ENCODE measurements around the gene TLE6.

DNA sequence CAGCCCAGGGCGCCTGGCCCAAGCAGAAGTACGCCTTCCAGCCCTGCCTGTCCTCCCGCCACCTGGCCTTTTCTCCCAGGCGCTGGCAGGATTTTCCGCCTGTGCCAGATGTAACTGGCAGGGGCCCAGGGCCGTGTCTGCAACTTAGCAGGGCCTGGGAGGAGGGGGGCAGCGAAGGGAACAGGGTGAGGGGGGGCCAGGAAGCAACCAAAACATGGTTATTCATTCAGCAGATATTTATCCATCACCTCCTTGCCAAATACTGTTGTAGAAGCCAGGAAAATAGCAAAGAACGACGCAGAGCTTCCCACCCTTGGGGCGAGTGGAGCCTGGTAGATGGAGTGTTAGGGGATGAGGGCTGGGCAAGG is 5.6 kb downstream of the TLE6 start:
- TF ChIP-seq POLR2A (IDR thresholded peaks at IDR 0.05), result no peak
- TF ChIP-seq, protein P1, sequence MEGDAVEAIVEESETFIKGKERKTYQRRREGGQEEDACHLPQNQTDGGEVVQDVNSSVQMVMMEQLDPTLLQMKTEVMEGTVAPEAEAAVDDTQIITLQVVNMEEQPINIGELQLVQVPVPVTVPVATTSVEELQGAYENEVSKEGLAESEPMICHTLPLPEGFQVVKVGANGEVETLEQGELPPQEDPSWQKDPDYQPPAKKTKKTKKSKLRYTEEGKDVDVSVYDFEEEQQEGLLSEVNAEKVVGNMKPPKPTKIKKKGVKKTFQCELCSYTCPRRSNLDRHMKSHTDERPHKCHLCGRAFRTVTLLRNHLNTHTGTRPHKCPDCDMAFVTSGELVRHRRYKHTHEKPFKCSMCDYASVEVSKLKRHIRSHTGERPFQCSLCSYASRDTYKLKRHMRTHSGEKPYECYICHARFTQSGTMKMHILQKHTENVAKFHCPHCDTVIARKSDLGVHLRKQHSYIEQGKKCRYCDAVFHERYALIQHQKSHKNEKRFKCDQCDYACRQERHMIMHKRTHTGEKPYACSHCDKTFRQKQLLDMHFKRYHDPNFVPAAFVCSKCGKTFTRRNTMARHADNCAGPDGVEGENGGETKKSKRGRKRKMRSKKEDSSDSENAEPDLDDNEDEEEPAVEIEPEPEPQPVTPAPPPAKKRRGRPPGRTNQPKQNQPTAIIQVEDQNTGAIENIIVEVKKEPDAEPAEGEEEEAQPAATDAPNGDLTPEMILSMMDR (IDR thresholded peaks at IDR 0.05), result no peak

All from lower leg skin (tissue), 3 donors.